ENCODE measurements around the gene MTARC1. TPM values are rescaled to one million over a fixed set of nuclear protein-coding genes. Genes with fewer than 3 reads are reported as not detected.

MTARC1 gene
- total RNA-seq, 4 donors from 2014 or later = 0.29 to 6.8 (median 5.1) TPM

DNA sequence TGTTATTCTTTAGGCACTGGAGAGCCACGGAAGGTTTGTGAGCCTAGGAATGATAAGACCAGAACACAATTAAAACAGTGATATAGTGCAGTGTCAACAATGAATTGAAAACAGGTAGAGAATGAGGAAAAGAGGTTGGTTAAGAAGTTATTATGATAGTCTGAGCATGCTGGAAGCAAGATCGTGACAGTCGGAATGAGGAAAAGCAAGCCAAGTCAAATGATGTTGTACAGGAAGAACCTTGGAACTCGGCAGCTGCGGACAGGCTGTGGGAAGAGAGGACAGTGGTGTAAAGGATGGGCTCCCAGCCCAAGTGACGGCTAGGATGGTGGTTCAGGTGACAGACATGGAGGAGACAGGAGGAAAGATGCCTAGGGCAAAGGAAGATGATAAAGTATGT is 25.6 kb downstream of the MTARC1 start:
- Histone ChIP-seq H3K27ac (no peak overlapping the region), H3K9me3 (no peaks in the 10 kb centered on the region), H3K36me3 (no peaks in the 10 kb centered on the region), H3K4me1 (no peaks in the 10 kb centered on the region), H3K27me3 (no peaks in the 10 kb centered on the region), H3K4me3 (no peak overlapping the region)
- no peak for TF ChIP-seq POLR2A (IDR thresholded peaks at IDR 0.05)
- TF ChIP-seq, protein P1, sequence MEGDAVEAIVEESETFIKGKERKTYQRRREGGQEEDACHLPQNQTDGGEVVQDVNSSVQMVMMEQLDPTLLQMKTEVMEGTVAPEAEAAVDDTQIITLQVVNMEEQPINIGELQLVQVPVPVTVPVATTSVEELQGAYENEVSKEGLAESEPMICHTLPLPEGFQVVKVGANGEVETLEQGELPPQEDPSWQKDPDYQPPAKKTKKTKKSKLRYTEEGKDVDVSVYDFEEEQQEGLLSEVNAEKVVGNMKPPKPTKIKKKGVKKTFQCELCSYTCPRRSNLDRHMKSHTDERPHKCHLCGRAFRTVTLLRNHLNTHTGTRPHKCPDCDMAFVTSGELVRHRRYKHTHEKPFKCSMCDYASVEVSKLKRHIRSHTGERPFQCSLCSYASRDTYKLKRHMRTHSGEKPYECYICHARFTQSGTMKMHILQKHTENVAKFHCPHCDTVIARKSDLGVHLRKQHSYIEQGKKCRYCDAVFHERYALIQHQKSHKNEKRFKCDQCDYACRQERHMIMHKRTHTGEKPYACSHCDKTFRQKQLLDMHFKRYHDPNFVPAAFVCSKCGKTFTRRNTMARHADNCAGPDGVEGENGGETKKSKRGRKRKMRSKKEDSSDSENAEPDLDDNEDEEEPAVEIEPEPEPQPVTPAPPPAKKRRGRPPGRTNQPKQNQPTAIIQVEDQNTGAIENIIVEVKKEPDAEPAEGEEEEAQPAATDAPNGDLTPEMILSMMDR (IDR thresholded peaks at IDR 0.05) = no peak
- DNase-seq = no peak
- intact Hi-C loops (cut with DNase I; ENCODE audit: low total_unique reads) = no loop called here

- no peak overlapping the region for H3K27ac ChIP-seq
- no peak for TF ChIP-seq POLR2A (IDR thresholded peaks at IDR 0.05)
- TF ChIP-seq, protein P1 (IDR thresholded peaks at IDR 0.05) = no peak
- no peak overlapping the region for H3K4me3 ChIP-seq
- H3K27me3 ChIP-seq = no peaks in the 10 kb centered on the region
- intact Hi-C loops (cut with DNase I; ENCODE audit: low total_unique reads) = no loop called here
- DNase-seq = no peak
- H3K9me3 ChIP-seq = no peaks in the 10 kb centered on the region
- H3K36me3 ChIP-seq = no peaks in the 10 kb centered on the region
- no peaks in the 10 kb centered on the region for H3K4me1 ChIP-seq
Observed at GRCh38 chr1:220813013-220813412, 26.3 kb downstream of the MTARC1 start.

DNA sequence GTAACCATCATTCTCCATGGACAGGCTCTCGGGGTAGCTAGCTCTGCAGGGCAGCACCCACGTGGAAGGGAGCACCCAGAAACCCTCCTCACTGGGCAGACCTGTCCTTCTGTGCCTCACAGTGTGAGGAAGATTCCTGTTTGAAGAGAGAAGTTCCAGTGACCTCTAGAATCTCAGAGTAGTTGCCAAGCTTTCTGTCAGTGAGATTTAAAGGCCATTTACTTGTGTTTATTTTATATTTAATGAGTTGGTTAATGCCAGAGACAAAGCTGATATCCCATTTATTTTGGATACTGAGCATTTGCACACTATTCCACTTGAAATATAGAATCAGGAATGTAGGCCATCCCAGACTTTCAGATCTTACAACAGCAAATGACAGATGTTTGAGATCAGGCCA is 28.7 kb downstream of the MTARC1 start:
- no peak for DNase-seq
- intact Hi-C loops (cut with DNase I; ENCODE audit: low total_unique reads) = no loop called here
- Histone ChIP-seq H3K9me3 (no peaks in the 10 kb centered on the region), H3K36me3 (no peaks in the 10 kb centered on the region), H3K27ac (no peak overlapping the region), H3K4me3 (no peak overlapping the region), H3K27me3 (no peaks in the 10 kb centered on the region), H3K4me1 (no peaks in the 10 kb centered on the region)
- TF ChIP-seq POLR2A (IDR thresholded peaks at IDR 0.05) = no peak
- TF ChIP-seq, protein P1 (IDR thresholded peaks at IDR 0.05) = no peak

GRCh38 chr1:220817907-220818306 is 31.2 kb downstream of the MTARC1 start:
- Histone ChIP-seq H3K27ac (peak overlapping the region in 1 of 2 donors; percentile 51), H3K36me3 (no peaks in the 10 kb centered on the region), H3K9me3 (no peaks in the 10 kb centered on the region), H3K4me1 (no peaks in the 10 kb centered on the region), H3K4me3 (no peak overlapping the region), H3K27me3 (no peaks in the 10 kb centered on the region)
- TF ChIP-seq POLR2A (IDR thresholded peaks at IDR 0.05) = no peak
- TF ChIP-seq, protein P1 (IDR thresholded peaks at IDR 0.05) = no peak
- DNase-seq = peak; percentile 21 to 28
- intact Hi-C loops (cut with DNase I; ENCODE audit: low total_unique reads) = no loop called here

DNA sequence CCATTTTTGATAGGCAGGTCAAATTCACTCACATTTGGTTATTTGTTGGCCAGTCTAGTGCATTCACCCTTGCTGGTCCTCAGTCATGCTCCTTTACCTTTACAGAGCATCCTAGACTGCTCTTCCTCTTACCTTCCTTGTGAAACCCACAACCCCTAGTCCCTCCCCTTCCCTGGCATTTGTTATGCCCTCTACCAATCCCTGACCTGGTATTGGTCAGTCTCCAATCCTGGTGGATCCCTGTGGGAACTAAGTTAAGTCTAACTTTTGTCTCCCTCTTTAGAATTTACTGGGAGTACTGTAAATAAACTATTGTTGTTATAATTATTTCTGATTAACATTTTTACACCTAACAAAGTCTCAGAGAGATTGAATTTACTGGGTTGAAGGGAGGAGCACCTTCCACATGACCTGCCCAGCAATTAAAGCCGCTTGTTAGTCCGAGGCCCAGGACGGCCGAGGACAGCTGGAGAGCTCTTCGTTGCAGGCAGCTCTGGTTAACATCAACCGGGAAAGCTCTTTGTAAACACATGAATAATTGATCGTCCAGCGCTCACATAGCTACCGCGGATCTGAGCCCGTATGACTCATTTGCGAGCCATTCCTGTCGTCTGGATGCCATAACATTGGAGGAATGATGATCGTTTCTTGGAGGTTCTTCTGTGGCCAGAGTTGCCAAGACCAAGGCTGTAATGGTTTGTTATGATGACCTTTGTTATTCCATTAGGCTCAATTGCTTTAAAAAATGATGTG is 31.9 kb downstream of the MTARC1 start:
- no peaks in the 10 kb centered on the region for H3K4me1 ChIP-seq
- TF ChIP-seq, protein P1 (IDR thresholded peaks at IDR 0.05) = no peak
- no peak for TF ChIP-seq POLR2A (IDR thresholded peaks at IDR 0.05)
- H3K9me3 ChIP-seq = no peaks in the 10 kb centered on the region
- H3K27me3 ChIP-seq = no peaks in the 10 kb centered on the region
- peak overlapping the region; percentile 29 to 51 for H3K27ac ChIP-seq
- H3K36me3 ChIP-seq = no peaks in the 10 kb centered on the region
- no peak overlapping the region for H3K4me3 ChIP-seq
- intact Hi-C loops (cut with DNase I; ENCODE audit: low total_unique reads) = no loop called here
- DNase-seq = peak; percentile 58 to 61
